Measurements from ENCODE around the gene RABIF. TPM values are rescaled to one million over a fixed set of nuclear protein-coding genes. Genes with fewer than 3 reads are reported as not detected.

Gene RABIF
- total RNA-seq, 4 donors from 2014 or later: 5.1 to 11.2 (median 10.6) TPM

DNA sequence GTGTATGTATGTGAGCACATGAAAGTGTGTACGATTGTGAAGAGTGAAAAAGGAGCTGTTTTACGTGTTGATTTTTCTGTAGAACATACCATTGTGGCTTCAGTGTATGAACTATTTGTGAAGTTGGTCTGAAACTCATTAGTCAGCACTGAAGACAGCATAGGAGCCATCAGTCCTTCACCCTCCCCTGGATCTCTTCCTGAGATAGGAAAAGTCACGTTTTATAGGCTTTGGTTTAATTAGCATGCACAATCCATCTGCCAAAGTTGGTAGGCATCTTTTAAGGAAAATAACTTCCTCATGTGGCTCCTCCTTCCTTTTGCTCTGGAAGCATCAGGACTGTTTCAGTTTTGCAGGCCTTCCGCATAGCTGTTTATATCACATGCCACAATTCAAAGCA is 1.4 kb upstream of the RABIF start:
- TF ChIP-seq POLR2A (IDR thresholded peaks at IDR 0.05): no peak
- Histone ChIP-seq H3K27ac (no peak overlapping the region), H3K4me3 (no peak overlapping the region), H3K4me1 (peaks cover 19% of the 10 kb centered on the region), H3K27me3 (no peaks in the 10 kb centered on the region), H3K36me3 (peaks cover 46% of the 10 kb centered on the region), H3K9me3 (no peaks in the 10 kb centered on the region)
- no peak for DNase-seq (ENCODE audit: low spot score in 2 of 2)
- 64% methylated on average over 4 of the region's 4 CpGs for WGBS

- DNase-seq (ENCODE audit: low spot score in 2 of 2): no peak
- H3K27me3 ChIP-seq: no peaks in the 10 kb centered on the region
- peaks cover 24% of the 10 kb centered on the region for H3K36me3 ChIP-seq
- H3K4me3 ChIP-seq: peak overlapping the region; percentile 84
- H3K9me3 ChIP-seq: no peaks in the 10 kb centered on the region
- peaks cover 19% of the 10 kb centered on the region for H3K4me1 ChIP-seq
- WGBS: 3% methylated on average over 10 of the region's 10 CpGs
- peak overlapping the region; percentile 92 for H3K27ac ChIP-seq
- TF ChIP-seq EP300 (IDR thresholded peaks at IDR 0.05): no peak
- no peak for TF ChIP-seq POLR2AphosphoS5 (IDR thresholded peaks at IDR 0.05)
- no peak for TF ChIP-seq CTCF (IDR thresholded peaks at IDR 0.05)
- TF ChIP-seq POLR2A (IDR thresholded peaks at IDR 0.05): no peak
Measured at GRCh38 chr1:202888221-202888530, 773 bp downstream of the RABIF start.

DNA sequence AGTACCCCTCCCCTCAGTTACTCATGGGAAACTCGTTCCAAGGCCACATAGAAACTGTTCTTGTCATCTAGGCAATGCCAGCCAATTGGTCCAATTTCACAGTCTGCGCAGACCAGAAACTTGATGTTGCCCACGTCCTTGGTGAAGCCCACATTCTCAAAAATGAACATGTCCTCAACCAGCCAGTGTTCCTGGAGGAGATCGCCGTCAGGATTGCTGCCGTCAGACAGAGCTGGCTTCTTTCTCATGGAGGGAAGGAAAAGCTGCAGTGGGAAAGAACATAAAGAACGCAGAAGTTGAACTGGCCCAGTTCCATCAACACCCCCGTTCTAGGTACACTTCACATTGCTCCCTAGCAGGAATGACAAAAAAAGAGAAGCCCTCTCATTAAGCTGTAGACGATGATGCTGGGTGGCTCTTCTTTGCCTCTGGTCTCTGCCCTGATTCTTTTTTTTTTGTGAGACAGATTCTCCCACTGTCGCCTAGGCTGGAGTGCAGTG is 7.9 kb downstream of the RABIF start:
- WGBS: 96% methylated on average over 10 of the region's 10 CpGs
- no peak for DNase-seq (ENCODE audit: low spot score in 2 of 2)
- TF ChIP-seq POLR2A (IDR thresholded peaks at IDR 0.05): no peak
- TF ChIP-seq POLR2AphosphoS5 (IDR thresholded peaks at IDR 0.05): no peak
- no peak for TF ChIP-seq CTCF (IDR thresholded peaks at IDR 0.05)
- no peak for TF ChIP-seq EP300 (IDR thresholded peaks at IDR 0.05)
- Histone ChIP-seq H3K9me3 (no peaks in the 10 kb centered on the region), H3K4me1 (no peaks in the 10 kb centered on the region), H3K36me3 (peaks cover 33% of the 10 kb centered on the region), H3K4me3 (no peak overlapping the region), H3K27ac (no peak overlapping the region), H3K27me3 (no peaks in the 10 kb centered on the region)

DNA sequence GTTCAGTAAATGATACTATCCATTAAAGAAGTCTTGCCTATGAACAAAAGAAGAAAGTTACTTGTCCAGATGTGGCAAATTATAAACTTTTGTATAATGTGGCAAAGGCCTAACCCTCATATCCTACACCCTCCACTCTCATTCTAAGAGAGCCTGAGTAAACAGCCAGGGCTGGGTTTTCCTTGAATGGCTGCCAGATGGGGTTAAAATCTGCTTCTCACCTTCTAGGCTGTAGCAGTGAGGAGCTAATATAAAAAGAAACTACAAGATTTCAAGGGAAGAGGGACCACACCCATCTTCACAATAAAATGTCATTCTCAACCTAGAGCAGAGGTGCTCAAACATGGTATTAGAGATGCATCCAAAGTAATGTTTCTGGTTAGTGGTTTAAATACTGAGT is 8.9 kb downstream of the RABIF start:
- no peak overlapping the region for H3K4me3 ChIP-seq
- TF ChIP-seq POLR2A (IDR thresholded peaks at IDR 0.05): no peak
- TF ChIP-seq POLR2AphosphoS5 (IDR thresholded peaks at IDR 0.05): no peak
- no peak for TF ChIP-seq CTCF (IDR thresholded peaks at IDR 0.05)
- no peak for TF ChIP-seq EP300 (IDR thresholded peaks at IDR 0.05)
- H3K36me3 ChIP-seq: peaks cover 33% of the 10 kb centered on the region
- H3K27ac ChIP-seq: no peak overlapping the region
- no peaks in the 10 kb centered on the region for H3K9me3 ChIP-seq
- no peak for DNase-seq (ENCODE audit: low spot score in 2 of 2)
- no peaks in the 10 kb centered on the region for H3K27me3 ChIP-seq
- H3K4me1 ChIP-seq: no peaks in the 10 kb centered on the region

DNA sequence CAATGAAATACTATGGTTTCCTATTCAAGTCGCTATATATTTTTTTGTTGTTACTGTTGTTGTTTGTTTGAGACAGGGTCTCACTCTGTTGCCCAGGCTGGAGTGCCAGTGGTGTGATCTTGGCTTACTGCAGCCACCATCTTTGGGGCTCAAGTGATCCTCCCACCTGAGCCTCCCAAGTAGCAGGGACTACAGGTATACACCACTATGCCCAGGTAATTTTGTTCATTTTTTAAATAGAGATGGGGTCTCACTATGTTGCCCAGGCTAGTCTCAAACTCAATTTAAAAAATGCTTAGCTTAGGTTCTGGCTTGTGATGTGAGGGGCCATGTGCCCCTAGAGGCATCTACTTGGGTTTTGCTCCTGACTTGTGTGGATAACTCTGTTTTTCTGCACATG is 9.8 kb downstream of the RABIF start:
- TF ChIP-seq POLR2A (IDR thresholded peaks at IDR 0.05) (no peak), CTCF (IDR thresholded peaks at IDR 0.05) (no peak), EP300 (IDR thresholded peaks at IDR 0.05) (no peak), POLR2AphosphoS5 (IDR thresholded peaks at IDR 0.05) (no peak)
- Histone ChIP-seq H3K9me3 (no peaks in the 10 kb centered on the region), H3K4me1 (no peaks in the 10 kb centered on the region), H3K27ac (no peak overlapping the region), H3K36me3 (peaks cover 33% of the 10 kb centered on the region), H3K27me3 (no peaks in the 10 kb centered on the region), H3K4me3 (no peak overlapping the region)
- no peak for DNase-seq (ENCODE audit: low spot score in 2 of 2)
- WGBS: 96% methylated on average over 1 of the region's 1 CpG

GRCh38 chr1:202873026-202873425 is 15.9 kb downstream of the RABIF start:
- WGBS: 81% methylated on average over 3 of the region's 4 CpGs
- peaks cover 2% of the 10 kb centered on the region for H3K36me3 ChIP-seq
- H3K4me3 ChIP-seq: no peak overlapping the region
- no peaks in the 10 kb centered on the region for H3K9me3 ChIP-seq
- H3K27me3 ChIP-seq: peaks cover 3% of the 10 kb centered on the region
- H3K27ac ChIP-seq: no peak overlapping the region
- TF ChIP-seq POLR2AphosphoS5 (IDR thresholded peaks at IDR 0.05) (no peak), POLR2A (IDR thresholded peaks at IDR 0.05) (no peak), EP300 (IDR thresholded peaks at IDR 0.05) (no peak), CTCF (IDR thresholded peaks at IDR 0.05) (no peak)
- H3K4me1 ChIP-seq: no peaks in the 10 kb centered on the region
- no peak for DNase-seq (ENCODE audit: low spot score in 2 of 2)

All from suprapubic skin (tissue), 4 donors.